ENCODE measurements around the gene RIPK1. TPM values are rescaled to one million over a fixed set of nuclear protein-coding genes. Genes with fewer than 3 reads are reported as not detected.
A peak's percentile ranks its signal among the peaks of the same experiment; 100 is the strongest.

RIPK1 gene
- total and polyA plus RNA-seq, 9 of the 15 experiments (the other 6 are each of a cell fraction or from before 2014, with no cell fraction given) = 3.8 to 24.9 (median 17.7) TPM

DNA sequence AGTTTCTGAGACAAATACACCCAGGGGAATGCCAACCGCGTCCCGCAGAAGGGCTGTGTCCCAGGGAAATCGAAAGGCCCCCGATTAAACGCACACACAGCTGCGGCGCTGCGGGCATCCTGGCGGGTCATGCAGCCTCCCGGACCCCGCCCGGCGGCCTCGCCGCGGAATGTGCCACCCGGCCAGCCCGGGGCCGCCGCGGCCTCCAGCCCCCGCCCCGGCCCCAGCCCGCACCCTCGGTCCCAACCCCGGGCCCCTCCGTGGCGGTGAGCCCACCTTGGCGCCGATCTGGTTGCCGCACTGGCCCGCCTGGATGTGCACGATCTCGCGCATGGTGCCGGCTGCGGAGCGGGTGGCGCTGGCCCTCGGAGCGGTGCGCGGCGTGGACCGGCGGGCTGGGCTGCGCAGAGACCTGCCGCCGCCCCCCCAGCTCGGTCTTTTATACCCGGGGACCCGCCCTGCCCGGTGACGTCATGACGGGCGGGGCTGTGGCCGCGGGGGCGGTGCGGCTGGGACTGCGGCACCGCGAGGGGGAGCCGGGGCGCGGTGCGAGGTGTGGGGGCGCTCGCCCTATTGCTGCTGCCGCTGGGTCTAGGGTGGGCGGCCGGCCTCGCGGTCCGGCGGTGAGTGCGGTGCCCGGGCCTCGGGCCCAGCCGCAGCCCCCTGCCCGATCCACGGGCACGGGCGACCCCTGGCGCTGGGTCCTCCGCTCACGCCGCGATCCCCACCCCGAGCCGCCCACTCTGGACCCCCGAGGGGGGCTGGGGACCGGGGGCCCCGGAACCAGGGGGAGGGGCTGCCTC is 89.0 kb downstream of the RIPK1 start, which contains the start of gene TUBB2A (continued):
- TF ChIP-seq, protein P1, sequence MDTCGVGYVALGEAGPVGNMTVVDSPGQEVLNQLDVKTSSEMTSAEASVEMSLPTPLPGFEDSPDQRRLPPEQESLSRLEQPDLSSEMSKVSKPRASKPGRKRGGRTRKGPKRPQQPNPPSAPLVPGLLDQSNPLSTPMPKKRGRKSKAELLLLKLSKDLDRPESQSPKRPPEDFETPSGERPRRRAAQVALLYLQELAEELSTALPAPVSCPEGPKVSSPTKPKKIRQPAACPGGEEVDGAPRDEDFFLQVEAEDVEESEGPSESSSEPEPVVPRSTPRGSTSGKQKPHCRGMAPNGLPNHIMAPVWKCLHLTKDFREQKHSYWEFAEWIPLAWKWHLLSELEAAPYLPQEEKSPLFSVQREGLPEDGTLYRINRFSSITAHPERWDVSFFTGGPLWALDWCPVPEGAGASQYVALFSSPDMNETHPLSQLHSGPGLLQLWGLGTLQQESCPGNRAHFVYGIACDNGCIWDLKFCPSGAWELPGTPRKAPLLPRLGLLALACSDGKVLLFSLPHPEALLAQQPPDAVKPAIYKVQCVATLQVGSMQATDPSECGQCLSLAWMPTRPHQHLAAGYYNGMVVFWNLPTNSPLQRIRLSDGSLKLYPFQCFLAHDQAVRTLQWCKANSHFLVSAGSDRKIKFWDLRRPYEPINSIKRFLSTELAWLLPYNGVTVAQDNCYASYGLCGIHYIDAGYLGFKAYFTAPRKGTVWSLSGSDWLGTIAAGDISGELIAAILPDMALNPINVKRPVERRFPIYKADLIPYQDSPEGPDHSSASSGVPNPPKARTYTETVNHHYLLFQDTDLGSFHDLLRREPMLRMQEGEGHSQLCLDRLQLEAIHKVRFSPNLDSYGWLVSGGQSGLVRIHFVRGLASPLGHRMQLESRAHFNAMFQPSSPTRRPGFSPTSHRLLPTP (IDR thresholded peaks at IDR 0.05; ENCODE audit: borderline replicate concordance, extremely low read depth, insufficient read length) = no peak
- no peak for TF ChIP-seq ELK3 (CRISPR knock-in tag; IDR thresholded peaks at IDR 0.05)
- TF ChIP-seq MTA1 (IDR thresholded peaks at IDR 0.05; ENCODE audit: borderline replicate concordance) = no peak
- peak; percentile 96 for TF ChIP-seq KLF13 (tag; IDR thresholded peaks at IDR 0.05; ENCODE audit: borderline replicate concordance, low read depth)
- no peak for TF ChIP-seq ZNF274 (IDR thresholded peaks at IDR 0.05; ENCODE audit: borderline replicate concordance, low read depth, low read length)
- TF ChIP-seq SMARCC2 (IDR thresholded peaks at IDR 0.05; ENCODE audit: low read depth) = no peak
- no peak for TF ChIP-seq NCOA6 (IDR thresholded peaks at IDR 0.05)
- TF ChIP-seq PTBP1 (IDR thresholded peaks at IDR 0.05; ENCODE audit: low read depth, low read length) = no peak
- TF ChIP-seq, protein P2, sequence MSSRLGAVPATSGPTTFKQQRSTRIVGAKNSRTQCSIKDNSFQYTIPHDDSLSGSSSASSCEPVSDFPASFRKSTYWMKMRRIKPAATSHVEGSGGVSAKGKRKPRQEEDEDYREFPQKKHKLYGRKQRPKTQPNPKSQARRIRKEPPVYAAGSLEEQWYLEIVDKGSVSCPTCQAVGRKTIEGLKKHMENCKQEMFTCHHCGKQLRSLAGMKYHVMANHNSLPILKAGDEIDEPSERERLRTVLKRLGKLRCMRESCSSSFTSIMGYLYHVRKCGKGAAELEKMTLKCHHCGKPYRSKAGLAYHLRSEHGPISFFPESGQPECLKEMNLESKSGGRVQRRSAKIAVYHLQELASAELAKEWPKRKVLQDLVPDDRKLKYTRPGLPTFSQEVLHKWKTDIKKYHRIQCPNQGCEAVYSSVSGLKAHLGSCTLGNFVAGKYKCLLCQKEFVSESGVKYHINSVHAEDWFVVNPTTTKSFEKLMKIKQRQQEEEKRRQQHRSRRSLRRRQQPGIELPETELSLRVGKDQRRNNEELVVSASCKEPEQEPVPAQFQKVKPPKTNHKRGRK (tag; IDR thresholded peaks at IDR 0.05) = no peak
- TF ChIP-seq ZHX1 (conservative IDR thresholded peaks at IDR 0.05; ENCODE audit: low read length) = no peak
- no peak for TF ChIP-seq DLX4 (CRISPR knock-in tag; IDR thresholded peaks at IDR 0.05)
- TF ChIP-seq TCF7L2 (IDR thresholded peaks at IDR 0.05; ENCODE audit: low read depth, low read length) = no peak
- no peak for TF ChIP-seq GABPA (tag; conservative IDR thresholded peaks at IDR 0.05; ENCODE audit: low read depth)
- TF ChIP-seq WHSC1 (IDR thresholded peaks at IDR 0.05; ENCODE audit: low read length) = no peak
- TF ChIP-seq SAP30 (IDR thresholded peaks at IDR 0.05; ENCODE audit: borderline replicate concordance, insufficient read depth, low read depth, low read length, poor library complexity, severe bottlenecking) = peak; percentile 34
- TF ChIP-seq SNRNP70 (optimal IDR thresholded peaks at IDR 0.05; ENCODE audit: low read depth, low read length) = no peak
- TF ChIP-seq, protein P3, sequence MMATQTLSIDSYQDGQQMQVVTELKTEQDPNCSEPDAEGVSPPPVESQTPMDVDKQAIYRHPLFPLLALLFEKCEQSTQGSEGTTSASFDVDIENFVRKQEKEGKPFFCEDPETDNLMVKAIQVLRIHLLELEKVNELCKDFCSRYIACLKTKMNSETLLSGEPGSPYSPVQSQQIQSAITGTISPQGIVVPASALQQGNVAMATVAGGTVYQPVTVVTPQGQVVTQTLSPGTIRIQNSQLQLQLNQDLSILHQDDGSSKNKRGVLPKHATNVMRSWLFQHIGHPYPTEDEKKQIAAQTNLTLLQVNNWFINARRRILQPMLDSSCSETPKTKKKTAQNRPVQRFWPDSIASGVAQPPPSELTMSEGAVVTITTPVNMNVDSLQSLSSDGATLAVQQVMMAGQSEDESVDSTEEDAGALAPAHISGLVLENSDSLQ (IDR thresholded peaks at IDR 0.05) = no peak
